Skeletal muscle satellite cell (primary cell): ENCODE results near the gene CCT3.
"Not testable (repeated sequence)": the region's sequence is repeated elsewhere in the genome, so short reads cannot be mapped to it uniquely, and the experiment has no call there.

Experiments
- H3K27me3 ChIP-seq: 2 replicates; pipeline ENCODE4 v1.7.0; 2013; ENCODE audit warnings: low read length; ENCODE audit not compliant: control insufficient read depth, insufficient read depth
- H3K36me3 ChIP-seq: 2 replicates; pipeline ENCODE4 v1.7.0; 2013; ENCODE audit warnings: mild to moderate bottlenecking, control low read depth, low read length; ENCODE audit not compliant: insufficient read depth
- H3K4me1 ChIP-seq: 2 replicates; pipeline ENCODE4 v1.7.0; 2013; ENCODE audit warnings: low read length; ENCODE audit not compliant: control insufficient read depth, insufficient read depth
- H3K4me2 ChIP-seq: 2 replicates; pipeline ENCODE4 v1.7.0; 2013; ENCODE audit warnings: mild to moderate bottlenecking, low read length
- H3K4me3 ChIP-seq: 2 replicates; pipeline ENCODE4 v1.7.0; 2013; ENCODE audit warnings: low read length
- H3K9ac ChIP-seq: 2 replicates; pipeline ENCODE4 v1.7.0; 2013; ENCODE audit warnings: mild to moderate bottlenecking, low read depth, low read length, moderate library complexity
- H3K9me3 ChIP-seq: replicated peaks from 2 replicates; pipeline ENCODE4 v1.7.0; 2013; ENCODE audit warnings: mild to moderate bottlenecking, control low read depth, low read length

CCT3 gene

DNA sequence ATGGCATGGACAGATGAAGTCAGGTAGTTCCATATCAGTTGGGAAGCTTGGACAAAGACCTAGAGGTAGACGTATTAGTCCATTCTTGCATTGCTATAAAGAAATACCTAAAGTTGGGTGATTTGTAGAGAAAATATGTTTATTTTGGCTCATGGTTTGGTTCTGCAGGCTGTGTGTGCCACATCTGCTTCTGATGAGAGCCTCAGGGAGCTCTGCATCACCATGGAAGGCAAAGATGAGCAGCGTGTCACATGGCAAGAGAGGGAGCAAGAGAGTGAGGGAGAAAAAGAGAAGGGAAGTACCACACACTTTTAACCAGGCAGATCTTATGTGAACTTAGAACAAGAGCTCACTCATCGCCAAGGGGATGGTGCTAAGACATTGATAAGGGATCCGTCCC is 9.2 kb upstream of the CCT3 start:
- peaks cover 59% of the 10 kb centered on the region for H3K27me3 ChIP-seq
- no peaks in the 10 kb centered on the region for H3K36me3 ChIP-seq
- H3K9ac ChIP-seq: no peak overlapping the region
- no peak overlapping the region for H3K4me2 ChIP-seq
- H3K9me3 ChIP-seq: no peaks in the 10 kb centered on the region
- H3K4me1 ChIP-seq: peaks cover 2% of the 10 kb centered on the region
- H3K4me3 ChIP-seq: no peak overlapping the region

DNA sequence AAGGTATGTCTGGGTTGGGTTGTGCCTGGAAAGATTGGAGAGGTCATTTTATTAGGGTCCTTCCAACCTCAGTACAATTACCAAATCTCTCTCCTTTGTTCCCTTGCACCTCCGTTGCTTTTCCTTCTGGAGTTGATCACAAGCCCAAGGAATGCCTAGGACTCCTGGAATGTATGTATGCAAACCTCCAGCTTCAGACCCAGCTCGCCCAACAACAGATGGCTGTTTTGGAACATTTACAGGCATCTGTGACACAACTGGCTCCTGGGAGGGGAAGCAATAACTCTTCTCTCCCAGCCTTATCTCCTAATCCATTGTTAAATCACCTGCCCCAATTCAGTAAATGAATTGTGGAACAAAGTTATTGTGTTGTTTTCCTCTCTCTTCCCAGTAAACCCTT is 8.5 kb upstream of the CCT3 start:
- Histone ChIP-seq H3K27me3 (peaks cover 55% of the 10 kb centered on the region), H3K36me3 (no peaks in the 10 kb centered on the region), H3K9ac (no peak overlapping the region), H3K4me3 (no peak overlapping the region), H3K9me3 (no peaks in the 10 kb centered on the region), H3K4me2 (no peak overlapping the region), H3K4me1 (peaks cover 2% of the 10 kb centered on the region)

DNA sequence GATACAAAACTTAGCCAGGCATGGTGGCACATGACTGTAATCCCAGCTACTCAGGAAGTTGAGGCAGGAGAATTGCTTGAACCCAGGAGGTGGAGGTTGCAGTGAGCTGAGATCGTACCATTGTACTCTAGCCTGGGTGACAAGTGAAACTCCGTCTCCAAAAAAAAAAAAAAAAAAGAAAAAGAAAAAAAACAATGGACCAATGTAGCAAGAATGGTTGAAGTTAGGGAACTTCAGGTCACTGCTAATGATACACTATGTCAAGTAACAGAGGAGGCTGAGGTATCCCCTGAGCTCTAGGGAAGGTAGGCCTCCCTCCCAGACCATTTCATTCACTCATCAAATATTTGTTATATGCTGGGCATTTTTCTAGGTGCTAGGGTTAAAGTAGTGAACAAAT is 7.9 kb upstream of the CCT3 start:
- H3K4me2 ChIP-seq, H3K9me3 ChIP-seq, H3K36me3 ChIP-seq, H3K9ac ChIP-seq, H3K4me1 ChIP-seq, H3K4me3 ChIP-seq: not testable (repeated sequence)
- peaks cover 49% of the 10 kb centered on the region for H3K27me3 ChIP-seq

DNA sequence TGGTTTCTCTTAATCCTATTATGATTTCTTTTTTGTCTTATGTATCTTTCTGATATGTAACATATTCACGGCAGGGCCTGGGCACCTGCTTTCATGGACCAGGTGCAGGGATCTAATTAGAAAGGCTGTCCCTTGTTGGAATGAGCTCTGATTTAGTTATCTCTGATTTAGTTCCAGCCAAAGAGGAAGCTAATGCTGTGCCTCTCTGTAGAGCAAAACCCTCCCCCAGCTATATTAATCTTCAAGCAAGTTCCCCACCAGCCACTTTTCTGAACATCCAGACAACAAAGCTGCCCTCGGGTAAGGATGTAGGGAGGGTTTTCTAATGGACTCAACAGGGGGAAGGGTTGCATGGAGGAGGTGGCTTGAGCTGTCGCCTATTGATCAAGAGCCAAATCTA is 6.3 kb upstream of the CCT3 start:
- Histone ChIP-seq H3K9ac (no peak overlapping the region), H3K27me3 (peaks cover 48% of the 10 kb centered on the region), H3K4me1 (peaks cover 2% of the 10 kb centered on the region), H3K4me3 (no peak overlapping the region), H3K36me3 (no peaks in the 10 kb centered on the region), H3K9me3 (no peaks in the 10 kb centered on the region), H3K4me2 (no peak overlapping the region)

DNA sequence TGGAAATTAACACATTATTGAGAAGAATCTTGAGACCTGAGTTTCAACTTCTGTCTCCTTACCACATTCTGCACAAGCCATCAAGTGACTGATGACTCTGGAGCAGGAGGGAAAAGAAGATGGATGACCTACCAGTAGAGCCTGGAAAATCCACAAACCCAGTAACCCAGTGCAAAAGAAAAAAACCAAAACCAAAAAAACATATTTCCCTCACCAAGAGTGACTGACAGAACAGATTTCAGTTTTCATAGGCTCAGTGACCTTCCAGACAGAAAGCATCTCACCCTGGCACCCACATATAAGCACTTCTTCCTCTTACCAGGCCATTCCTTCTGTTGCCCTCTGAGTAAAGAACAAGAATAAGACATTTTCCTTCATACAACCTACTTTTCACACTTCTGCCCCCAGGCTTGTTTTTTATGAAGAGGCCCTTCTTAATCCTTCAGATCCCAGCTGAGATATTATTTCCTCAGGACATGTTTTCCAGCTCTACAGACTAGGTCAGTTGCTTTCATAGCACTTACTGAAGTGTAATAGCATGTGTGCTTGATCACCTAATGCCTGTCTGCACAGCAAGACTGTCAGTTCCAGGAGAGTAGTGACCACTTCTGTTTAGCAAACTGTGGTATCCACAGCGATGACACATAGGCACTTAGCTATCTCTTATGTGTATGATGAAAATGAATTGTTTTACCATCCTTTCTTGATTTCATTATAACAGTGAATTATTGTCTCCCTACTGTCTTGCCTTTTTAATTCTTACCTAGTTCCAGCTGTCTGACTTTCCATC is 4.3 kb upstream of the CCT3 start:
- Histone ChIP-seq H3K4me2 (no peak overlapping the region), H3K9ac (no peak overlapping the region), H3K27me3 (peaks cover 38% of the 10 kb centered on the region), H3K4me1 (peaks cover 2% of the 10 kb centered on the region), H3K36me3 (no peaks in the 10 kb centered on the region), H3K4me3 (no peak overlapping the region), H3K9me3 (no peaks in the 10 kb centered on the region)

DNA sequence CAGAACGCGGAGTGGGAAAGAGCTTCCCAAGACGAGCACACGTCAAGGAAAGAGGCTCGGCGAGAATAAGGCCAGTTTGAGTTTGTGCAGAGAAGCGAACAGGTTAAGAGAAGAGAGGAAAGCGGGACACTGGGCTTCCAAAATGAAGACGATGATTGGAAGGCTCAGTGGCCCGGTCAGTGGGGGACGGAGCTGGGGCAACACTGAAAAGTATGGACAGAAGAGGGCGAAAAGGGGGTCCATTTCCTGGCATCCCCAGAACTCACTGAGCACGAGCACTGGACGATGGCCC is 258 bp downstream of the CCT3 start:
- Histone ChIP-seq H3K36me3 (peaks cover 22% of the 10 kb centered on the region), H3K4me1 (peaks cover 15% of the 10 kb centered on the region), H3K4me3 (peak overlapping the region; percentile 86), H3K9me3 (no peaks in the 10 kb centered on the region), H3K9ac (peak overlapping the region; percentile 89), H3K27me3 (peaks cover 6% of the 10 kb centered on the region), H3K4me2 (peak overlapping the region; percentile 74)

DNA sequence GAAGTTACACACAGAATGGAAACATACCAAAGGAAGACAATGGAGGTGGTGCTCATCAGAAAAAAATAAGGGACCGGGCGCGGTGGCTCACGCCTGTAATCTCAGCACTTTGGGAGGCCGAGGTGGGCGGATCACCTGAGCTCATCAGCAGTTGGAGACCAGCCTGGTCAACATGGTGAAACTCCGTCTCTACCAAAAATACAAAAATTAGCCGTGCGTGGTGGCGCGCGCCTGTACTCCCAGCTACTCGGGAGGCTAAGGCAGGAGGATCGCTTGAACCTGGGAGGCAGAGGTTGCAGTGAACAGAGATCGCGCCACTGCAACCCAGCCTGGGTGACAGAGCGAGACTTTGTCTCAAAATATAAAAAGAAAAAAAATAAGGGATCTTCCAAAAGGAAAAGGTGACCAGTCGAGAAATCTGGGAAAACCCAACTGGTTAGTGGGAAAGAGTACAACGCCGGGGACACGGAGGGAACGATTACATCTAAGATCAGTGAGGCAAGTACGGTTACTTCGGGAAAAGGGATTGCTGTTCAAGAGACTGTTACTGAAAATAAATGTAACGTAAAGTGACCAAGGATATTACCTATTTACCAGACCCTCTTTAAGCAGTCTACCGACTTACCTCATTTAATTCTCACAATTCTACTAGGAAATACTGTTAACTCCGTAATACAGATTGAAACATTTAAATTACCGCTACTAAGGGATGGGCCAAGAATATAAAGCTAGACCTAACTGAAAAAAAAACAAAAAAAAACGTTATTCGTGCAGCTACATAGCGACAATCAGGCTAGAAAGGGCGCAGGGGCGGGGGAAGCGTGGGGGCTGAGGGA is 822 bp downstream of the CCT3 start:
- peak overlapping the region; percentile 74 for H3K4me2 ChIP-seq
- H3K4me1 ChIP-seq: peaks cover 15% of the 10 kb centered on the region
- H3K4me3 ChIP-seq: peak overlapping the region; percentile 86
- peaks cover 28% of the 10 kb centered on the region for H3K36me3 ChIP-seq
- no peaks in the 10 kb centered on the region for H3K27me3 ChIP-seq
- peak overlapping the region; percentile 89 for H3K9ac ChIP-seq
- no peaks in the 10 kb centered on the region for H3K9me3 ChIP-seq

DNA sequence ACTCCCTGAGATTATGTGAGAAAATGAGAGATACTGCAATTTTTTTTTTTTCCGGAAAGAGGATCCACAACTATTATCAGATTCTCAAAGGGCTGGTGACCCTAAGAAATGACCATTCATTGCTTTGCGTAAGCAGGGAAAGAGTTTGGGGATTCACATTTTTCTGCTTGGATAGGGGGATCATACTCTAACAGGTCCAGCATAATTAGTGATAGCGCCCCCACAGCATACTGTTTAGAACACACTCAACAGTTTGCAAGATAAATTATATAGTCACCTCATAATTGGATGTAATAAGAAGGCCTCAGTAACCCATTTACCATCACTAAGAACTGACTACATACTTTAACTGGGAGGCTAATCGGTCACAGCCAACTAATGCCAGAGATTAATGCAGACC is 1.9 kb downstream of the CCT3 start:
- peaks cover 15% of the 10 kb centered on the region for H3K4me1 ChIP-seq
- peak overlapping the region; percentile 74 for H3K4me2 ChIP-seq
- H3K36me3 ChIP-seq: peaks cover 35% of the 10 kb centered on the region
- peak overlapping the region; percentile 86 for H3K4me3 ChIP-seq
- H3K9ac ChIP-seq: peak overlapping the region; percentile 89
- H3K9me3 ChIP-seq: no peaks in the 10 kb centered on the region
- H3K27me3 ChIP-seq: no peaks in the 10 kb centered on the region

DNA sequence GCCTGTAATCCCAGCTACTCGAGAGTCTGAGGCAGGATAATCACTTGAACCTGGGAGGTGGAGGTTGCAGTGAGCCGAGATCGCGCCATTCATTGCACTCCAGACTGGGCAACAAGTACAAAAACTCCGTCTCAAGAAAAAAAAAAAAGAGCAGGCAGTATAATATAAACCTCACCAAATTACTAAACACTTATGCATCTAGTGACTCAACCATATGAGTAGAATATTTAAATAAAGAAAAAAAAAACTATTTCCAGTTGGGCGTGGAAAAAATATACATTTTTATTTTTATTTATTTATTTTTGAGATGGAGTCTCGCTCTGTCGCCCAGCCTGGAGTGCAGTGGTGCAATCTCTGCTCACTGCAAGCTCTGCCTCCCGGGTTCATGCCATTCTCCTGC is 14.9 kb downstream of the CCT3 start:
- peaks cover 58% of the 10 kb centered on the region for H3K36me3 ChIP-seq
- not testable (repeated sequence) for H3K27me3 ChIP-seq, H3K4me3 ChIP-seq, H3K9me3 ChIP-seq, H3K9ac ChIP-seq, H3K4me2 ChIP-seq, H3K4me1 ChIP-seq

DNA sequence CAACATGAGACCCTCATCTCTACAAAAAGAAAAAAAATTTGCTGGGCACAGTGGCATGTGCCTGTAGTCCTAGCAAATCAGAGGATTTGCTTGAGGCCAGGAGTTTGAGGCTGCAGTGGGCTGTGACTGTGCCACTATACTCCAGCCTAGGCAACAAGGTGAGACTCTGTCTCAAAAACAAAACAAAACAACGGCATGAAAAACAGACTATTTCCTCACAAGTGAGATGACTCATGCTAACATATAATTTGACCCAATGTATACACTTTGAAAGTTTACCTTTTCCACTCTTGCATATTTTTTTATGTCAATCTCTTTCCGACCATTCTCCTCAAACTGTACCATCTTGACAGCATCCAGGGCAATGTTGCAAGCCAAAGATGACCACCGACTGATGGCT is 17.5 kb downstream of the CCT3 start:
- Histone ChIP-seq H3K9ac (no peak overlapping the region), H3K27me3 (no peaks in the 10 kb centered on the region), H3K36me3 (peaks cover 76% of the 10 kb centered on the region), H3K4me2 (no peak overlapping the region), H3K4me3 (no peak overlapping the region), H3K9me3 (no peaks in the 10 kb centered on the region), H3K4me1 (peaks cover 8% of the 10 kb centered on the region)

DNA sequence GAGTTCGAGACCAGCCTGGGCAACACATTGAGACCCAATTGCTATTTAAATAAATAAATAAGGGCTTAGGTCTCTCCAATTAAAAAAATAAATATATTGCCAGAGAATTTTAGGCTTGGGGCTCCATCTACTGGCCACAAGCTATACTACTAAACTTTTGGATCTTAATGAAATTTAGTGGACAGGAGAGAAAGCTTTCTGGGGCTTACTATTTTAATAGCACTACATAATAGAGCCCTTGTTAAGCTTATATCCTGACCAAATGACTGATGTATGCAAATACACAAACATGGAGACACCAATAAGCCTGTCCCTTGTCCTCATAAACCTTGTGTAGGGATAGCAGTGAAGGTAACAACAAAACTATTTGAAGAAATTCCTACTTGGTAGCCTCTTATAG is 18.4 kb downstream of the CCT3 start:
- H3K36me3 ChIP-seq: peaks cover 76% of the 10 kb centered on the region
- H3K9ac ChIP-seq: no peak overlapping the region
- no peaks in the 10 kb centered on the region for H3K27me3 ChIP-seq
- H3K4me1 ChIP-seq: peaks cover 8% of the 10 kb centered on the region
- no peak overlapping the region for H3K4me3 ChIP-seq
- H3K9me3 ChIP-seq: no peaks in the 10 kb centered on the region
- H3K4me2 ChIP-seq: no peak overlapping the region

DNA sequence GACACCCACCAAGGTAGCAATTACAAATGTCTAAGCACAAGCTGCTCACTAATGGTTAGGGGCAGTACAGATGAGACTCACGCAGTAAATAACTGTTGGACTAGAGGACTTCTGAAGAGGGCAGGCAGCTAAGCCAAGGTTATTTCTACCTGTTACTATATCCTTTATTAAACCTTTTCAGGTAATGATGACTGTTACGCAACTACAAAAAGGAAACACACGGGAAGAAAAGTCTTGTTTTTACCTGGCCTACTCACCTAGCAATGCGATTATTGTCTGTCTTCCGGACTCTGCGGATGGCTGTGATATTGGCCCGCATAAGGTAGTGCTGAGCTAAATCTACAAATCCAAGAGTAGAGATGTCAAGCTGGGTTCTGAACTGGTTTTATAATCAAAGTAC is 21.2 kb downstream of the CCT3 start:
- Histone ChIP-seq H3K4me2 (no peak overlapping the region), H3K9ac (no peak overlapping the region), H3K27me3 (no peaks in the 10 kb centered on the region), H3K4me3 (no peak overlapping the region), H3K4me1 (peaks cover 4% of the 10 kb centered on the region), H3K36me3 (peaks cover 78% of the 10 kb centered on the region), H3K9me3 (no peaks in the 10 kb centered on the region)
